KOPT-K1 (cell line): Measurements from ENCODE around the gene CFAP68.
"Not testable (repeated sequence)": the region's sequence is repeated elsewhere in the genome, so short reads cannot be mapped to it uniquely, and the experiment has no call there.

Source experiments
- H3K27ac ChIP-seq: fragments of 200-600 bp; sonication (generic); 2 replicates; pipeline ENCODE4 v1.5.1; 2016; ENCODE audit warnings: antibody characterized with exemption, mild to moderate bottlenecking, low read depth, low read length; ENCODE audit not compliant: poor library complexity, severe bottlenecking
- H3K36me3 ChIP-seq: fragments of 200-600 bp; sonication (generic); 2 replicates; pipeline ENCODE4 v1.5.1; 2017; ENCODE audit warnings: antibody characterized with exemption, mild to moderate bottlenecking, low read length, moderate library complexity; ENCODE audit not compliant: insufficient read depth
- H3K9me3 ChIP-seq: fragments of 200-600 bp; sonication (generic); 2 replicates; pipeline ENCODE4 v1.5.1; 2017; ENCODE audit warnings: antibody characterized with exemption, low read length, mild to moderate bottlenecking; ENCODE audit not compliant: insufficient read depth, poor library complexity, severe bottlenecking

Gene CFAP68

DNA sequence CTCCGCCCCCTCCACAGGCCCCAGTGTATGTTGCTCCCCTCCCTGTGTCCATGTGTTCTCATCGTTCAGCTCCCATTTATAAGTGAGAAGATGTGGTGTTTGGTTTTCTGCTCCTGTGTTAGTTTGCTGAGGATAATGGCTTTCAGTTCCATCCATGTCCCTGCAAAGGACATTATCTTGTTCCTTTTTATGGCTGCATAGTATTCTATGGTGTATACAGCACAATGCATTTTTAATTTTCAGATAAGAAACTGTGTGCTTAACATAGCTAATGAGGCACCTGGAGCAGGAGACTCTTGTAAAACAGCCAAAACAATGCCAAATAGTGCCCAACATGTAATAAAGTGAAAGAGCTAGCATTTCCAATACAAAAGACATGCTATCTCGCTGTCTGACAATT lies 29.7 kb upstream of the CFAP68 start:
- Histone ChIP-seq H3K27ac (no peak overlapping the region), H3K36me3 (peaks cover 100% of the 10 kb centered on the region), H3K9me3 (no peaks in the 10 kb centered on the region)

DNA sequence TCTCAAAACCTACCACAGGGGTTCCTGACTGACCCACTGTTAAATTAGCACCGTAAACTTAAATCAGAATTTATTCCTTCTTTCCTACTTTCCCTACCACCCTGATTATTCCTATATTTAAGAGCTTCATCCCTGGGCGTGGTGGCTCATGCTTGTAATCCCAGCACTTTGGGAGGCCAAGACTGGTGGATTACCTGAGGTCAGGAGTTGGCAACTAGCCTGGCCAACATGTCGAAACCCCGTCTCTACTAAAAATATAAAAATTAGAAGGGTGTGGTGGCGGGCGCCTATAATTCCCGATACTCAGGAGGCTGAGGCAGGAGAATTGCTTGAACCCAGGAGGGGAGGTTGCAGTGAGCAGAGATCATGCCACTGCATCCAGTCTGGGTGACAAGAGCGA lies 28.3 kb upstream of the CFAP68 start:
- Histone ChIP-seq H3K36me3 (peaks cover 99% of the 10 kb centered on the region), H3K9me3 (no peaks in the 10 kb centered on the region), H3K27ac (no peak overlapping the region)

- Histone ChIP-seq H3K9me3 (no peaks in the 10 kb centered on the region), H3K27ac (no peak overlapping the region)
These were observed 27.7 kb upstream of the CFAP68 start for GRCh38 chr11:111851636-111852035.

DNA sequence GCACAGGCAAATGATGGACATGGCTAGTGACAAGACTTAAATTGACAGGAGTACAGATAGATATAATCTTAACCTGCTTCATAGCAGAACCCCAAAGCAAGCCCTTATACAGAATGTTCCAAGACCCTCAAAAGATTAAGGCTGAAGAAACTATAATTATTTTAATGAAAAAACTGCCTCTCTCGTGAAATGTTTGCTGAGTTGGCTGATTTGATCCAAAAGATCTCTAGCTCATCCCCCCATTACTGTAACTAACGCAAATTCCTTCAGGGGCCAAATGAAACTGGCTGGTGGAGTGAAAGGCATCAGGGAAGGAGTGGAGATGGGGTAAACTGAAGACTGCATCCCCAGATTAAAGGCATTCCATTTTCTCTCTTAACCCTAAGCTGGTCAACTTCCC lies 27.2 kb upstream of the CFAP68 start:
- no peak overlapping the region for H3K27ac ChIP-seq
- no peaks in the 10 kb centered on the region for H3K9me3 ChIP-seq
- H3K36me3 ChIP-seq: peaks cover 98% of the 10 kb centered on the region

More at GRCh38 chr11:111851636-111852035, 27.7 kb upstream of the CFAP68 start:
- peaks cover 99% of the 10 kb centered on the region for H3K36me3 ChIP-seq

- no peaks in the 10 kb centered on the region for H3K9me3 ChIP-seq
- peaks cover 98% of the 10 kb centered on the region for H3K36me3 ChIP-seq
- no peak overlapping the region for H3K27ac ChIP-seq
These were observed 23.8 kb upstream of the CFAP68 start for GRCh38 chr11:111855506-111855905.

GRCh38 chr11:111860257-111860656 lies 19.1 kb upstream of the CFAP68 start:
- H3K36me3 ChIP-seq: peaks cover 96% of the 10 kb centered on the region
- no peak overlapping the region for H3K27ac ChIP-seq
- no peaks in the 10 kb centered on the region for H3K9me3 ChIP-seq

GRCh38 chr11:111870113-111870512 lies 9.2 kb upstream of the CFAP68 start:
- no peak overlapping the region for H3K27ac ChIP-seq
- no peaks in the 10 kb centered on the region for H3K9me3 ChIP-seq

DNA sequence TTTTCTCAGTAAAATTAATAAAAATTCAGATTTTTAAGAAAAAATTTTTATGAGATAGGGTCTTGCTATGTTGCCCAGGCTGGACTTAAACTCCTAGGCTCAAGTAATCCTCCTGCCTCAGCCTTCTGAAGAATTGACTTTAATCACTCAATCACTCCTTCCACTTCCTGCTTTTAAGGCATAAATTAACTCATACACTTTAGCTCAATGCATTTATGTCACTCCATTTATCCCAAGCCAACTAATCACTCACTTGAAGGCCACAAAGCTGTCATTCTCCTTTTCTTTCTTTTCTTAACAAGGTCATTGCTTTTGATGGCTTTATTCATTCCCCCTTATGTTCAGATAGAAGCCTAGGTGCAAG lies 8.8 kb upstream of the CFAP68 start:
- Histone ChIP-seq H3K27ac (peak overlapping the region; percentile 66), H3K9me3 (no peaks in the 10 kb centered on the region), H3K36me3 (peaks cover 42% of the 10 kb centered on the region)

More at GRCh38 chr11:111870113-111870512, 9.2 kb upstream of the CFAP68 start:
- H3K36me3 ChIP-seq: peaks cover 42% of the 10 kb centered on the region

- H3K27ac ChIP-seq: peak within 1 kb of the TSS; percentile 66
These were observed 8.3 kb upstream of the CFAP68 start, which contains the start of gene ALG9 for GRCh38 chr11:111870886-111871692. TSS of gene ALG9 (minus strand) at chr11:111871581. CDS start at chr11:111871482, 99 bp downstream.

DNA sequence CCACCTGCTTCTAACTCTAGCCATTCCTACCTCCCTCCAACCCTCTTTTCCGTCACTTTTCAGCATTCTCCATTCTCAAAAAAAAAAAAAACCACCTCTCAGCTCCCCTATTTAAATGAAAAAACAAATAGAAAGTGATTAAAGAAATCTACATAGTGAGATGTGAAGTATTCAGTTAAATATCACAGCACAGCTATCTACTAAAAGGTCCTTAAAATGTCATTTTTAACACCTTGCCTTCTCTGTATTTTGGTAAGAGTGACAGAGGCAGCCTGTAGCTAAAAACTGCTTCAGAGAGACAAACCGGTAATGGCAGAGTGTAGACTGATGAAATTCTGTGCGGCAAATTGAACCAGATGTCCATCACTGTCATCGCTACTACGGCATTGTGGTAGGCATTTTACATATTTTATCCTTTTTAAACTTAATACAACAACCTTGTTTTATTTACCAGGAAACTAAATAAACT lies 7.6 kb upstream of the CFAP68 start:
- peak overlapping the region; percentile 66 for H3K27ac ChIP-seq

More at GRCh38 chr11:111870886-111871692, 8.3 kb upstream of the CFAP68 start, which contains the start of gene ALG9:
- Histone ChIP-seq H3K36me3 (peaks cover 41% of the 10 kb centered on the region), H3K9me3 (no peaks in the 10 kb centered on the region)

DNA sequence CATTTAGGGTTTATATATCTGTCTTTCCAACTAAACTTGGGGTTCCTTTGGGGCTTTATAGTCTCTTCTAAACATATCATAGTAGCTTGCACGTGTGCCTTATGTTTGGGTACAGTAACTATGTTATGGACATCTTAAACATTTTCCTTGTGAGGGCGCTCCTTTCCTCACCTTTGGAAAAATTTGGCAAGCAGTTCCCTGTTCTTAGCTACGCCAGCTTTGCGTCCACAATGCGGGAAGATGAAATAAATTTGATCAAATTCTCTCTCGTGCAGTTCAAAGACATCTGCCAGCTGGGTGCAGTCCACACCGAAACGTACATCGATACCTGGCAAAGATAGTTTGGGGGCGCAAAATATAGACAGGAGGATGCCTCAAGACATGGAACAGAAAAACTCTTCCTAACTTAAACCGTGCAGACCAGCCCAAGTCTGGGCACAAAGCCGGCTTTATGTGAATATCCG lies 924 bp upstream of the CFAP68 start:
- H3K27ac ChIP-seq: peak overlapping the region; percentile 80
- peaks cover 18% of the 10 kb centered on the region; the same call in 1 of the 2 replicates for H3K36me3 ChIP-seq
- no peaks in the 10 kb centered on the region for H3K9me3 ChIP-seq

More for the DNA sequence above, 7.6 kb upstream of the CFAP68 start:
- Histone ChIP-seq H3K9me3 (no peaks in the 10 kb centered on the region), H3K36me3 (peaks cover 39% of the 10 kb centered on the region)

DNA sequence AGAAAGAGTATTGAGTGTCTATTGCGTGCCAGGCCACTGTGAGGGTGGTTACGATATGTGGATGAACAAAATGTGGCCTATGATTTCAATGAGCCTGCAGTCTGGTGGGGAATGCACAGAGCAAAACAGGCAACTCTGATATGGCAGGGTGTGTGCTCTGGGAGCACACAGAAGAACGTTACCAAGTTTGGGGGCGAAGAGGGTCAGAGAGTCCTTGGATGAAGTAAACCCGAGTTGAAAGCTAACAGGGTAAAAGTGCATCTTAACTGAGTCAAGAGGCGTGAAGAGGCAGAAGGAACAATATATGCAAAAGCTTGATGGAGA lies 258 bp downstream of the CFAP68 start:
- Histone ChIP-seq H3K9me3 (no peaks in the 10 kb centered on the region), H3K36me3 (peaks cover 18% of the 10 kb centered on the region; the same call in 1 of the 2 replicates), H3K27ac (peak overlapping the region; percentile 80)

DNA sequence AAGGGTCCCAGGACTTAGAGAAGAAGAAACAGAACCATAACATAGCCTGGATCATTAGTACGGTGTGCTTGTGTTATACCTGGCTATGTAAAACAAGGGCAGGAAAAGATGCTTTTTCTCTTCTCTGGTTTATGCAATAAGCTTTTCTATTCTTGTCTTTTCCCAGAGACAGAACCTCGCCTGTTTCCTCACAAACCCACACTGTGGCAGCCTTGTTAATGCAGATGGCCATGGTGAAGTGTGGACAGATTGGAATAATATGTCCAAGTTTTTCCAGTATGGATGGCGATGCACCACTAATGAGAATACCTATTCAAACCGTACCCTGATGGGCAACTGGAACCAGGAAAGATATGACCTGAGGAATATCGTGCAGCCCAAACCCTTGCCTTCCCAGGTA lies 2.9 kb downstream of the CFAP68 start:
- Histone ChIP-seq H3K27ac (no peak overlapping the region), H3K9me3 (no peaks in the 10 kb centered on the region), H3K36me3 (no peaks in the 10 kb centered on the region)

DNA sequence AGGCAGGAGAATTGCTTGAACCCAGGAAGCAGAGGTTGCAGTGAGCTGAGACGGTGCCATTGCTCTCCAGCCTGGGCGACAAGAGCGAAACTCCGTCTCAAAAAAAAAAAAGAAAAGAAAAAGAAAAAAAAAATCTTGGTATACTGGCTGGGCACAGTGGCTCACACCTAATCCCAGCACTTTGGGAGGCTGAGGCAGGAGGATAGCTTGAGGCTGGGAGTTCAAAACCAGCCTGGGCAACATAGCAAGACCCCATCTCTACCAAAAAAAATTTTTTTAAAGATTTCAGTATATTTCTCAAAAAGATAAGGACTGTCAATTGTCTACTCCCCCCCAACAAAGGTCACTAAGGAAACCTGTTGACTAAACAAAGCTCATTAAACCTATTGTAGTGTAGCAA lies 5.7 kb downstream of the CFAP68 start:
- not testable (repeated sequence) for H3K9me3 ChIP-seq, H3K36me3 ChIP-seq, H3K27ac ChIP-seq

DNA sequence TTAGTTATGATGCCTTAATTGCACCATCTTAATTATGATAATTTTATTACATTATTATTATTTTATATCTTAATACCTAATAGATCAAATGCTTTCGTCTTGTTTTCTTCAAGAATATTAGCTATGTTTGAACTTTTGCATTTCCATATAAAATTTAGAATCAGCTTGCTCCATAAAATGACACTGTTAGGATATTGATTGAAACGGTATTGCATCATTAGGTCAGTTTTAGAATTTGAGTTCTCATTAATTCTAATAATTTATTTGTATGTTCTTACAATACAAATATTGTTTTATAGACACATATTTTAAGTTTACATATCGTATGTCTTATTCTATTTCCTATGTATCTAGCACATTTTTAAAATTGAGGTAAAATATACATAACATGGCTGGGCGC lies 6.7 kb downstream of the CFAP68 start:
- Histone ChIP-seq H3K36me3 (no peaks in the 10 kb centered on the region), H3K9me3 (no peaks in the 10 kb centered on the region), H3K27ac (no peak overlapping the region)

- no peak overlapping the region for H3K27ac ChIP-seq
- H3K36me3 ChIP-seq: no peaks in the 10 kb centered on the region
These were observed 7.5 kb downstream of the CFAP68 start for GRCh38 chr11:111886844-111887243.

More at GRCh38 chr11:111886844-111887243, 7.5 kb downstream of the CFAP68 start:
- H3K9me3 ChIP-seq: no peaks in the 10 kb centered on the region
